ENCODE data around the gene HNRNPM.

Gene HNRNPM

GRCh38 chr19:8460516-8461298 is 15.9 kb downstream of the HNRNPM start:
- no peak for DNase-seq

GRCh38 chr19:8461376-8461775 is 16.6 kb downstream of the HNRNPM start:
- no peak for DNase-seq

GRCh38 chr19:8461891-8462290 is 17.1 kb downstream of the HNRNPM start:
- no peak for DNase-seq

- no peak for DNase-seq
Observed at GRCh38 chr19:8462571-8462970, 17.8 kb downstream of the HNRNPM start.

GRCh38 chr19:8463365-8463764 is 18.6 kb downstream of the HNRNPM start:
- DNase-seq, result no peak

- no peak for DNase-seq
Observed at GRCh38 chr19:8466018-8466417, 21.2 kb downstream of the HNRNPM start.

- DNase-seq, result no peak
Observed at GRCh38 chr19:8468124-8468523, 23.3 kb downstream of the HNRNPM start.

GRCh38 chr19:8468761-8469373 is 24.1 kb downstream of the HNRNPM start:
- DNase-seq, result no peak

GRCh38 chr19:8469613-8470368 is 25.0 kb downstream of the HNRNPM start:
- DNase-seq, result no peak

- no peak for DNase-seq
Observed at GRCh38 chr19:8473648-8474476, 29.1 kb downstream of the HNRNPM start.

- no peak for DNase-seq
Observed at GRCh38 chr19:8475005-8475404, 30.2 kb downstream of the HNRNPM start.

GRCh38 chr19:8476524-8476923 is 31.7 kb downstream of the HNRNPM start:
- DNase-seq, result no peak

GRCh38 chr19:8477889-8478288 is 33.1 kb downstream of the HNRNPM start:
- DNase-seq, result no peak

GRCh38 chr19:8478598-8478997 is 33.8 kb downstream of the HNRNPM start:
- DNase-seq, result no peak

- DNase-seq, result no peak
Observed at GRCh38 chr19:8481201-8481600, 36.4 kb downstream of the HNRNPM start.

GRCh38 chr19:8481616-8482015 is 36.8 kb downstream of the HNRNPM start:
- DNase-seq, result no peak

GRCh38 chr19:8482696-8483095 is 37.9 kb downstream of the HNRNPM start:
- no peak for DNase-seq

GRCh38 chr19:8483165-8483564 is 38.4 kb downstream of the HNRNPM start:
- DNase-seq, result no peak

GRCh38 chr19:8484331-8484894 is 39.6 kb downstream of the HNRNPM start:
- no peak for DNase-seq

GRCh38 chr19:8485561-8486371 is 41.0 kb downstream of the HNRNPM start:
- DNase-seq, result no peak

GRCh38 chr19:8486661-8487136 is 41.9 kb downstream of the HNRNPM start:
- DNase-seq, result no peak
